H9 (cell line): ENCODE measurements around the gene CYP19A1. TPM values are rescaled to one million over a fixed set of nuclear protein-coding genes. Genes with fewer than 3 reads are reported as not detected.

Experiments used
- DNase-seq: peaks from one replicate; pipeline ENCODE4 v3.0.0-alpha.2; 2017
- H2AFZ ChIP-seq: one replicate; pipeline ENCODE4 v1.6.1; 2013; ENCODE audit warnings: mild to moderate bottlenecking, low read length, control low read depth, moderate library complexity
- H2AK5ac ChIP-seq: 2 replicates; pipeline ENCODE4 v1.6.1; 2013; ENCODE audit warnings: low read length, control low read depth, mixed read lengths; ENCODE audit not compliant: insufficient read length
- H2BK120ac ChIP-seq: one replicate; pipeline ENCODE4 v1.6.1; 2013; ENCODE audit warnings: low read depth, mild to moderate bottlenecking, low read length, control low read depth, inconsistent platforms; ENCODE audit not compliant: poor library complexity, severe bottlenecking
- H2BK12ac ChIP-seq: 2 replicates; pipeline ENCODE4 v1.6.1; 2013; ENCODE audit warnings: low read length, control low read depth, mixed read lengths, low read depth; ENCODE audit not compliant: insufficient read length
- H2BK15ac ChIP-seq: 2 replicates; pipeline ENCODE4 v1.6.1; 2013; ENCODE audit warnings: low read depth, low read length, control low read depth
- H2BK20ac ChIP-seq: one replicate; pipeline ENCODE4 v1.6.1; 2013; ENCODE audit warnings: low read depth, mild to moderate bottlenecking, low read length, control low read depth, inconsistent platforms; ENCODE audit not compliant: poor library complexity, severe bottlenecking
- H2BK5ac ChIP-seq: 2 replicates; pipeline ENCODE4 v1.6.1; 2013; ENCODE audit warnings: low read length, control low read depth, mixed read lengths; ENCODE audit not compliant: insufficient read length
- H3K14ac ChIP-seq: 2 replicates; pipeline ENCODE4 v1.6.1; 2013; ENCODE audit warnings: low read length, control low read depth; ENCODE audit not compliant: insufficient read depth
- H3K18ac ChIP-seq: 2 replicates; pipeline ENCODE4 v1.6.1; 2013; ENCODE audit warnings: low read depth, mild to moderate bottlenecking, mixed read lengths, low read length, control low read depth; ENCODE audit not compliant: insufficient read length
- H3K23ac ChIP-seq: 2 replicates; pipeline ENCODE4 v1.6.1; 2013; ENCODE audit warnings: low read length, control low read depth, mixed read lengths, low read depth; ENCODE audit not compliant: insufficient read length
- H3K23me2 ChIP-seq: 2 replicates; pipeline ENCODE4 v1.6.1; 2013; ENCODE audit warnings: low read depth, mild to moderate bottlenecking, mixed read lengths, low read length, control low read depth; ENCODE audit not compliant: insufficient read length, poor library complexity, severe bottlenecking
- H3K27ac ChIP-seq: 2 replicates; pipeline ENCODE4 v1.5.1; 2013; ENCODE audit warnings: low read length, control low read depth, mixed read lengths, low read depth; ENCODE audit not compliant: insufficient read length
- H3K27me3 ChIP-seq: 2 replicates; pipeline ENCODE4 v1.6.1; 2013; ENCODE audit warnings: low read length, control low read depth, inconsistent platforms; ENCODE audit not compliant: insufficient read depth
- H3K4ac ChIP-seq: 2 replicates; pipeline ENCODE4 v1.6.1; 2013; ENCODE audit warnings: low read depth, mild to moderate bottlenecking, control low read depth, inconsistent platforms, low read length, moderate library complexity
- H3K4me1 ChIP-seq: 2 replicates; pipeline ENCODE4 v1.6.1; 2013; ENCODE audit warnings: low read length, control low read depth, inconsistent platforms; ENCODE audit not compliant: insufficient read depth
- H3K4me2 ChIP-seq: 2 replicates; pipeline ENCODE4 v1.6.1; 2013; ENCODE audit warnings: low read length, control low read depth, mixed read lengths; ENCODE audit not compliant: insufficient read length, insufficient read depth
- H3K56ac ChIP-seq: 2 replicates; pipeline ENCODE4 v1.6.1; 2013; ENCODE audit warnings: low read depth, mild to moderate bottlenecking, mixed read lengths, low read length, control low read depth; ENCODE audit not compliant: insufficient read length
- H3K79me1 ChIP-seq: 2 replicates; pipeline ENCODE4 v1.6.1; 2013; ENCODE audit warnings: low read depth, mild to moderate bottlenecking, moderate library complexity, low read length, control low read depth, inconsistent platforms; ENCODE audit not compliant: insufficient read depth, poor library complexity, severe bottlenecking
- H3K79me2 ChIP-seq: 2 replicates; pipeline ENCODE4 v1.6.1; 2013; ENCODE audit warnings: low read length, control low read depth, inconsistent platforms; ENCODE audit not compliant: insufficient read depth
- H3K9ac ChIP-seq: 2 replicates; pipeline ENCODE4 v1.6.1; 2013; ENCODE audit warnings: low read length, control low read depth, mixed read lengths; ENCODE audit not compliant: insufficient read length; ENCODE audit errors: extremely low read depth
- H3K9me3 ChIP-seq: one replicate; pipeline ENCODE4 v1.6.1; 2013; ENCODE audit warnings: low read depth, low read length, inconsistent platforms; ENCODE audit not compliant: control insufficient read depth
- H3T11ph ChIP-seq: one replicate; pipeline ENCODE4 v1.6.1; 2013; ENCODE audit warnings: mild to moderate bottlenecking, low read length, control low read depth, inconsistent platforms
- H4K20me1 ChIP-seq: one replicate; pipeline ENCODE4 v1.6.1; 2013; ENCODE audit not compliant: control insufficient read depth, insufficient read length, insufficient read depth
- H4K5ac ChIP-seq: 2 replicates; pipeline ENCODE4 v1.6.1; 2013; ENCODE audit warnings: low read depth, mild to moderate bottlenecking, mixed read lengths, low read length, control low read depth; ENCODE audit not compliant: insufficient read length
- H4K8ac ChIP-seq: replicated peaks from 2 replicates; pipeline ENCODE4 v1.6.1; 2013; ENCODE audit warnings: low read length, control low read depth, mixed read lengths, low read depth; ENCODE audit not compliant: insufficient read length
- H4K91ac ChIP-seq: 2 replicates; pipeline ENCODE4 v1.6.1; 2013; ENCODE audit warnings: low read depth, mild to moderate bottlenecking, moderate library complexity, mixed read lengths, low read length, control low read depth; ENCODE audit not compliant: insufficient read length
- H3K27ac Mint-ChIP-seq, 3 experiments: 2 replicates in 2 of 3; 3 replicates in 1 of 3; pipeline ENCODE4 v1.8.0; 2020 to 2021; ENCODE audit warnings: mixed read lengths in 3 of 3, mild to moderate bottlenecking in 1 of 3, moderate library complexity in 1 of 3
- H3K27me3 Mint-ChIP-seq: 2 replicates; pipeline ENCODE4 v1.8.0; 2021; ENCODE audit warnings: low read depth, mild to moderate bottlenecking, moderate library complexity, mixed read lengths
- H3K36me3 Mint-ChIP-seq, 3 experiments: 2 replicates in 2 of 3; 3 replicates in 1 of 3; pipeline ENCODE4 v1.8.0; 2020 to 2021; ENCODE audit warnings: low read depth in 3 of 3, mixed read lengths in 3 of 3; ENCODE audit not compliant: insufficient read depth in 1 of 3
- H3K4me1 Mint-ChIP-seq, 2 experiments: 2 replicates each; pipeline ENCODE4 v1.8.0; 2020; ENCODE audit warnings: mixed read lengths in 2 of 2
- H3K4me3 Mint-ChIP-seq, 2 experiments: 2 replicates in 1 of 2; 3 replicates in 1 of 2; pipeline ENCODE4 v1.8.0; 2020 to 2021; ENCODE audit warnings: mild to moderate bottlenecking in 2 of 2, mixed read lengths in 2 of 2, moderate library complexity in 1 of 2
- H3K9me3 Mint-ChIP-seq, 2 experiments: 2 replicates in 1 of 2; 3 replicates in 1 of 2; pipeline ENCODE4 v1.8.0; 2020; ENCODE audit warnings: mild to moderate bottlenecking in 2 of 2, mixed read lengths in 2 of 2, moderate library complexity in 1 of 2
- CTCF ChIP-seq: fragments of 200-600 bp; sonication (generic); conservative IDR thresholded peaks from 3 replicates; pipeline ENCODE4 v1.8.0; 2021; ENCODE audit warnings: antibody characterized with exemption, mild to moderate bottlenecking
- WGBS: extraction: QIAGEN DNeasy Blood & Tissue Kit; methylation state at CpG from one replicate; pipeline ENCODE4 v1.1.7; 2013; ENCODE audit warnings: missing lambda C conversion rate, low lambda C conversion rate, mixed read lengths; ENCODE audit not compliant: insufficient read length; ENCODE audit errors: extremely low coverage; 5-methylcytosine and 5-hydroxymethylcytosine counted together
- total RNA-seq: library from RNA; stranded (reverse); gene quantifications from 2 replicates; pipeline ENCODE4 v1.2.1, GENCODE V29; 2021

The CYP19A1 gene
- total RNA-seq, 1 experiment from 2014 or later, result not detected

- Histone ChIP-seq H3T11ph (no peak overlapping the region), H2BK12ac (no peak overlapping the region), H3K9ac (no peak overlapping the region), H2BK120ac (no peak overlapping the region), H3K18ac (no peak overlapping the region), H4K20me1 (no peaks in the 10 kb centered on the region), H3K79me2 (no peaks in the 10 kb centered on the region), H4K8ac (no peak overlapping the region), H3K79me1 (no peaks in the 10 kb centered on the region), H3K23me2 (no peaks in the 10 kb centered on the region), H3K27me3 (no peaks in the 10 kb centered on the region), H2AK5ac (no peak overlapping the region), H3K4me2 (no peak overlapping the region), H4K91ac (no peak overlapping the region), H2BK15ac (no peak overlapping the region), H3K56ac (no peak overlapping the region), H3K9me3 (no peaks in the 10 kb centered on the region), H2AFZ (no peak overlapping the region), H3K4ac (no peak overlapping the region), H3K14ac (no peak overlapping the region), H2BK20ac (no peak overlapping the region), H3K27ac (no peak overlapping the region), H2BK5ac (no peak overlapping the region), H3K4me1 (no peaks in the 10 kb centered on the region; the same call in 1 of the 2 replicates), H3K23ac (no peak overlapping the region), H4K5ac (no peak overlapping the region)
- Mint-ChIP-seq H3K4me1 (peaks cover 10 to 11% of the 10 kb centered on the region in 2 experiments; a peak in 3 of 4 replicates), H3K27me3 (peaks cover 10% of the 10 kb centered on the region), H3K9me3 (no peaks in the 10 kb centered on the region), H3K27ac (no peak overlapping the region), H3K4me3 (no peak overlapping the region; a peak in 1 of 5 replicates), H3K36me3 (no peaks in the 10 kb centered on the region)
- DNase-seq, result no peak
- no CpG with 5 or more reads among the region's 6 CpGs for WGBS
- TF ChIP-seq CTCF, result no peak
These were observed 144.9 kb downstream of the CYP19A1 start for GRCh38 chr15:51193526-51193925.
